WTC11 (cell line): ENCODE data around the gene EHD1. TPM values are rescaled to one million over a fixed set of nuclear protein-coding genes. Genes with fewer than 3 reads are reported as not detected.
A peak's percentile ranks its signal among the peaks of the same experiment; 100 is the strongest.

Source experiments
- ATAC-seq: fragments of 200-7000 bp; cut with Tn5 transposase; 2 replicates; pipeline ENCODE4 v1.10.0; 2021; ENCODE audit warnings: mild to moderate bottlenecking, moderate library complexity
- CTCF ChIA-PET: fragments of 300-600 bp; sonication (Branson Sonifier 250); formaldehyde crosslinking; loops from one replicate; lab custom pipeline; 2021; ENCODE audit warnings: antibody characterized with exemption; lab: Charles Lee
- POLR2A ChIA-PET: fragments of 350-600 bp; sonication (Branson Sonifier 250); formaldehyde crosslinking; loops from one replicate; lab custom pipeline; 2021; ENCODE audit warnings: antibody characterized with exemption; lab: Charles Lee
- DNase-seq: peaks from one replicate; pipeline ENCODE4 v3.0.0; 2021; ENCODE audit warnings: low spot score
- H3K27ac Mint-ChIP-seq: 2 replicates; pipeline ENCODE4 v1.8.0; 2021; ENCODE audit warnings: mixed read lengths
- H3K27me3 Mint-ChIP-seq: 2 replicates; pipeline ENCODE4 v1.8.0; 2021; ENCODE audit warnings: low read depth, mild to moderate bottlenecking, moderate library complexity, mixed read lengths
- H3K36me3 Mint-ChIP-seq: 2 replicates; pipeline ENCODE4 v1.8.0; 2021; ENCODE audit warnings: mixed read lengths
- H3K4me1 Mint-ChIP-seq: 2 replicates; pipeline ENCODE4 v1.8.0; 2022; ENCODE audit warnings: mixed read lengths
- H3K4me3 Mint-ChIP-seq: 2 replicates; pipeline ENCODE4 v1.8.0; 2021; ENCODE audit warnings: mild to moderate bottlenecking, moderate library complexity, mixed read lengths
- H3K9me3 Mint-ChIP-seq: 2 replicates; pipeline ENCODE4 v1.8.0; 2021; ENCODE audit warnings: mixed read lengths
- CTCF ChIP-seq: fragments of 200-600 bp; IDR thresholded peaks from 2 replicates; pipeline ENCODE4 v1.8.0; 2022; ENCODE audit warnings: antibody characterized with exemption
- ELF4 ChIP-seq: sonication (generic); formaldehyde crosslinking; IDR thresholded peaks from 2 replicates; pipeline ENCODE4 v1.8.1; 2022; ENCODE audit warnings: low read depth, mild to moderate bottlenecking, moderate library complexity, missing genetic modification reagents
- ERG ChIP-seq: fragments of 250-450 bp; sonication (Bioruptor Pico); IDR thresholded peaks from 2 replicates; pipeline ENCODE4 v1.8.0; 2021; ENCODE audit warnings: mild to moderate bottlenecking
- ETV6 ChIP-seq: sonication (generic); formaldehyde crosslinking; IDR thresholded peaks from 2 replicates; pipeline ENCODE4 v1.8.1; 2022; ENCODE audit warnings: mild to moderate bottlenecking, missing genetic modification reagents
- GTF2I ChIP-seq: fragments of 250-450 bp; sonication (Bioruptor Pico); conservative IDR thresholded peaks from 2 replicates; pipeline ENCODE4 v1.4.0; 2021; ENCODE audit warnings: mild to moderate bottlenecking
- HMGA2 ChIP-seq: fragments of 250-450 bp; sonication (Bioruptor Pico); IDR thresholded peaks from 2 replicates; pipeline ENCODE4 v1.4.0; 2021; ENCODE audit warnings: mild to moderate bottlenecking, moderate library complexity
- JAZF1 ChIP-seq: fragments of 250-450 bp; sonication (Bioruptor Pico); IDR thresholded peaks from 2 replicates; pipeline ENCODE4 v1.9.0; 2021; ENCODE audit warnings: moderate library complexity, mild to moderate bottlenecking, inconsistent platforms
- NFE2L1 ChIP-seq: sonication (generic); formaldehyde crosslinking; IDR thresholded peaks from 2 replicates; pipeline ENCODE4 v1.8.1; 2023; ENCODE audit warnings: missing genetic modification reagents
- NR3C1 ChIP-seq: sonication (generic); formaldehyde crosslinking; conservative IDR thresholded peaks from 2 replicates; pipeline ENCODE4 v1.8.1; 2023; ENCODE audit warnings: low read depth, mild to moderate bottlenecking, missing genetic modification reagents
- OVOL2 ChIP-seq: fragments of 250-450 bp; sonication (Bioruptor Pico); IDR thresholded peaks from 2 replicates; pipeline ENCODE4 v1.9.0; 2021; ENCODE audit warnings: mild to moderate bottlenecking, borderline replicate concordance
- PREB ChIP-seq: sonication (generic); formaldehyde crosslinking; IDR thresholded peaks from 2 replicates; pipeline ENCODE4 v1.8.1; 2022; ENCODE audit warnings: mild to moderate bottlenecking, missing genetic modification reagents, moderate library complexity, borderline replicate concordance
- SMAD4 ChIP-seq: sonication (generic); formaldehyde crosslinking; IDR thresholded peaks from 2 replicates; pipeline ENCODE4 v1.8.0; 2022; ENCODE audit warnings: mild to moderate bottlenecking, missing genetic modification reagents
- ZBTB21 ChIP-seq: sonication (generic); formaldehyde crosslinking; IDR thresholded peaks from 2 replicates; pipeline ENCODE4 v1.8.1; 2023; ENCODE audit warnings: mild to moderate bottlenecking, missing genetic modification reagents, borderline replicate concordance
- ZMAT4 ChIP-seq: fragments of 250-450 bp; sonication (Bioruptor Pico); IDR thresholded peaks from 2 replicates; pipeline ENCODE4 v1.9.0; 2021; ENCODE audit warnings: mild to moderate bottlenecking
- ZNF232 ChIP-seq: sonication (generic); formaldehyde crosslinking; IDR thresholded peaks from 2 replicates; pipeline ENCODE4 v1.8.0; 2022; ENCODE audit warnings: mild to moderate bottlenecking, missing genetic modification reagents
- ZNF317 ChIP-seq: sonication (generic); formaldehyde crosslinking; IDR thresholded peaks from 2 replicates; pipeline ENCODE4 v1.8.1; 2023; ENCODE audit warnings: low read depth, mild to moderate bottlenecking, moderate library complexity, missing genetic modification reagents, borderline replicate concordance
- ZNF425 ChIP-seq: fragments of 250-450 bp; sonication (Bioruptor Pico); conservative IDR thresholded peaks from 2 replicates; pipeline ENCODE4 v1.9.0; 2021; ENCODE audit warnings: mild to moderate bottlenecking
- ZNF671 ChIP-seq: fragments of 250-450 bp; sonication (Bioruptor Pico); IDR thresholded peaks from 2 replicates; pipeline ENCODE4 v1.8.0; 2021; ENCODE audit warnings: mild to moderate bottlenecking
- total RNA-seq: library from RNA; stranded (reverse); gene quantifications from 3 replicates; pipeline ENCODE4 v1.2.3, GENCODE V29; 2021
- TF ChIP-seq, protein P1 (sequence below): sonication (generic); formaldehyde crosslinking; IDR thresholded peaks from 2 replicates; pipeline ENCODE4 v1.8.0; 2023; ENCODE audit warnings: missing genetic modification reagents
- TF ChIP-seq, protein P2 (sequence below): sonication (generic); formaldehyde crosslinking; IDR thresholded peaks from 2 replicates; pipeline ENCODE4 v1.8.1; 2023; ENCODE audit warnings: mild to moderate bottlenecking, missing genetic modification reagents, moderate library complexity

Gene EHD1
- total RNA-seq, 1 experiment from 2014 or later: 38.1 TPM

DNA sequence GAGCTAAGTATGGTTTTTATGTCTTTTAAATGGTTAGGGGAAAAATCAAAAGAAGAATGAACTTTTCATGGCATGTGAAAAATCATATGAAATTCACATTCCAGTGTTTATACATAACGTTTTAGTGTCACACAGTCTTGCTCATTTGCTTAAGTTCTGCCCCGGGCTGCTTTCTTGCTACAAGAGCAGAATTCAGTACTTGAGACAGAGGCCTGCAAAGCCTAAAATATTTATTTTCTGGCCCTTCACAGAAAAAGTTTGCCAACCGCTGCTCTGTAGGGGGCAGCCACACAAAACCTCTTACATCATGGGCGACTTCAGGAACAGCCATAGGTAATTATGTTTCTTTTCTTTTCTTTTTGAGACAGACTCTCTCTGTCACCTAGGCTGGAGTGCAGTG, 39.6 kb upstream of the EHD1 start:
- Mint-ChIP-seq H3K36me3 (no peaks in the 10 kb centered on the region), H3K4me3 (peak overlapping the region; percentile 88), H3K4me1 (peaks cover 13% of the 10 kb centered on the region)
- TF ChIP-seq ZNF425 (CRISPR knock-in tag) (no peak), ZNF232 (no peak), ELF4 (CRISPR knock-in tag) (no peak)
- TF ChIP-seq, all 79 proteins: peak for 0
- no peaks in the 10 kb centered on the region for H3K9me3 Mint-ChIP-seq
- no peak for ATAC-seq
- DNase-seq: no peak
- peak overlapping the region; percentile 98 for H3K27ac Mint-ChIP-seq
- no peaks in the 10 kb centered on the region for H3K27me3 Mint-ChIP-seq
- ChIA-PET POLR2A (no interaction called here), CTCF (interaction anchor here (1.3 to 4.1 kb wide), 4 partner anchors 14 to 79 kb away, joined by 6 to 14 read pairs (median 8); partner anchors contain the start of genes BATF2 and GPHA2)

GRCh38 chr11:64917663-64917995, 39.2 kb upstream of the EHD1 start:
- no peak for TF ChIP-seq OVOL2 (CRISPR knock-in tag)
- no peak for TF ChIP-seq ZMAT4 (CRISPR knock-in tag)
- TF ChIP-seq JAZF1 (CRISPR knock-in tag): no peak
- Mint-ChIP-seq H3K9me3 (no peaks in the 10 kb centered on the region), H3K27ac (peak overlapping the region; percentile 98), H3K27me3 (no peaks in the 10 kb centered on the region), H3K4me1 (peaks cover 13% of the 10 kb centered on the region), H3K36me3 (no peaks in the 10 kb centered on the region), H3K4me3 (peak overlapping the region; percentile 88)
- ChIA-PET CTCF (interaction anchor here (2.3 to 4.1 kb wide), 3 partner anchors 17 to 79 kb away, joined by 6 to 14 read pairs (median 10); partner anchors contain the start of genes BATF2 and GPHA2), POLR2A (no interaction called here)
- ATAC-seq (no peak), DNase-seq (no peak)

DNA sequence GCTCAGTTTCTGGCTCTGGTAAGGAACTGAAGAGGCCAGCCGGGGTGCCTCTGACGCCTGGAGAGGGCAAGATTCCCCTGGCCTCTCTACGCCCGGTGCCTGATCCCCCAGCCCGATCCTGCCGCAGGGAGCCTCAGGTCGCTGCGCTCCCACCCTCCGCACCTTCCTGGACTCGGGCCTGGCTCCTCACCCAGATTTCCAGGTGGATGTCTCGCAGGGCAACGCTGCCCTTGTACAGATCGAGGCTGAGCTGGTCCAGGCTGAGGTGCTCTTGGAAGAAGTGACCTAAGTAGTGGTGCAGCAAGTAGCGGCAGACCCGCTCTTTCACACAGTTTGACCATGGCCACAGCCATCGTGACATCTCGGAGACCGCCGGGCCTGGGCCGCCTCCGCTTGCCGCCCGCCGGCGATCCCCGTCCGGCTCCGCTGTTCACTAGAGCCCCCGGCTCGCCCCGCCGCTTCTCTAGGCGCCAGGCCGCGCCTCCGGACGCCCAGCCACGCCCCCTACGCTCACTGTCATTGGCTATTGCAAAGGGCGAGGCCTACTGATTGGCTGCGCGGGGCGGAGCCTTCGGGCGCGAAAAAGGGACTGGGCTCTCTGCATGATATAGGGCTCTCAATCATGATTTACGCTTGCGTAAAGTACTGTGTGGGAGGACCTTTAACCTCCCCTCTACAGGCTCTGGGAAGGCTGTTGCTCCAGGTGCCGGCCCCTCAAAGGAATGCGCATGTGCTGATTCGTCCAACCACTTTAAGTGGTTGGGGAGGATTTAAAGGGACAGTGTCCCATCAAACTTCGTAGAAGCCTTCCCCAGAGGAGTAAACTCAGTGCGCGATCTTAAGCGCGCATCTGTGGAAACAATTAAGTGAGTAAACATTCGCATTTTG, 38.6 kb upstream of the EHD1 start, which contains the start of gene ATG2A:
ATG2A (minus strand) TSS at position 435 of the 888 bp plus-strand sequence; CDS start at position 361, 74 bp downstream.
- Mint-ChIP-seq H3K4me3 (peak within 1 kb of the TSS; percentile 88), H3K27me3 (no peaks in the 10 kb centered on the region), H3K9me3 (no peaks in the 10 kb centered on the region), H3K4me1 (peaks cover 13% of the 10 kb centered on the region), H3K36me3 (no peaks in the 10 kb centered on the region), H3K27ac (peak within 1 kb of the TSS; percentile 98)
- ChIA-PET POLR2A (interaction anchor here (0.6 kb wide), 1 partner anchor 58 kb away, joined by 3 read pairs; no protein-coding TSS in a partner anchor), CTCF (interaction anchor here (0.7 to 4.1 kb wide), 6 partner anchors 18 to 86 kb away, joined by 3 to 14 read pairs (median 6); partner anchors contain the start of genes BATF2 and GPHA2)
- DNase-seq: peak; percentile 99
- peak; percentile 98 for ATAC-seq
- peak; percentile 58; the same call in 1 of the 2 replicates for TF ChIP-seq ETV6 (CRISPR knock-in tag)
- TF ChIP-seq ERG (CRISPR knock-in tag): no peak
- no peak for TF ChIP-seq ZNF671 (CRISPR knock-in tag)
- TF ChIP-seq, protein P1, sequence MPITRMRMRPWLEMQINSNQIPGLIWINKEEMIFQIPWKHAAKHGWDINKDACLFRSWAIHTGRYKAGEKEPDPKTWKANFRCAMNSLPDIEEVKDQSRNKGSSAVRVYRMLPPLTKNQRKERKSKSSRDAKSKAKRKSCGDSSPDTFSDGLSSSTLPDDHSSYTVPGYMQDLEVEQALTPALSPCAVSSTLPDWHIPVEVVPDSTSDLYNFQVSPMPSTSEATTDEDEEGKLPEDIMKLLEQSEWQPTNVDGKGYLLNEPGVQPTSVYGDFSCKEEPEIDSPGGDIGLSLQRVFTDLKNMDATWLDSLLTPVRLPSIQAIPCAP (CRISPR knock-in tag): no peak
- no peak for TF ChIP-seq SMAD4 (CRISPR knock-in tag)
- no peak for TF ChIP-seq PREB (CRISPR knock-in tag)
- TF ChIP-seq, protein P2, sequence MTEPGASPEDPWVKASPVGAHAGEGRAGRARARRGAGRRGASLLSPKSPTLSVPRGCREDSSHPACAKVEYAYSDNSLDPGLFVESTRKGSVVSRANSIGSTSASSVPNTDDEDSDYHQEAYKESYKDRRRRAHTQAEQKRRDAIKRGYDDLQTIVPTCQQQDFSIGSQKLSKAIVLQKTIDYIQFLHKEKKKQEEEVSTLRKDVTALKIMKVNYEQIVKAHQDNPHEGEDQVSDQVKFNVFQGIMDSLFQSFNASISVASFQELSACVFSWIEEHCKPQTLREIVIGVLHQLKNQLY (CRISPR knock-in tag): no peak
- no peak for TF ChIP-seq NFE2L1 (CRISPR knock-in tag)
- no peak for TF ChIP-seq CTCF
- TF ChIP-seq GTF2I (CRISPR knock-in tag): no peak
- TF ChIP-seq OVOL2 (CRISPR knock-in tag): no peak
- TF ChIP-seq ZNF317: no peak
- no peak for TF ChIP-seq ZBTB21 (CRISPR knock-in tag)
- TF ChIP-seq NR3C1 (CRISPR knock-in tag): no peak
- no peak for TF ChIP-seq HMGA2 (CRISPR knock-in tag)
